Fibroblast of peridontal ligament (primary cell): ENCODE measurements around the gene PLAGL1.
"Not testable (repeated sequence)": the region's sequence is repeated elsewhere in the genome, so short reads cannot be mapped to it uniquely, and the experiment has no call there.

Experiments used
- DNase-seq: peaks from one replicate; pipeline ENCODE4 v3.0.0-alpha.2; 2010; ENCODE audit errors: extremely low read depth

PLAGL1 gene

DNA sequence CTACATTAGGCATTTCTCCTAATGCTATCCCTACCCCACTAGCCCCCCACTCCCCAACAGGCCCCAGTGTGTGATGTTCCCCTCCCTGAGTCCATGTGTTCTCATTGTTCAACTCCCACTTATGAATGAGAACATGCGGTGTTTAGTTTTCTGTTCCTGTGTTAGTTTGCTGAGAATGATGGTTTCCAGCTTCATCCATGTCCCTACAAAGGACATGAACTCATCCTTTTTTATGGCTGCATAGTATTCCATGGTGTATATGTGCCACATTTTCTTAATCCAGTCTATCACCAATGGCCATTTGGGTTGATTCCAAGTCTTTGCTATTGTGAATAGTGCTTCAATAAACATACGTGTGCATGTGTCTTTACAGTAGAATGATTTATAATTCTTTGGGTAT lies 1.6 kb upstream of the PLAGL1 start:
- not testable (repeated sequence) for DNase-seq

DNA sequence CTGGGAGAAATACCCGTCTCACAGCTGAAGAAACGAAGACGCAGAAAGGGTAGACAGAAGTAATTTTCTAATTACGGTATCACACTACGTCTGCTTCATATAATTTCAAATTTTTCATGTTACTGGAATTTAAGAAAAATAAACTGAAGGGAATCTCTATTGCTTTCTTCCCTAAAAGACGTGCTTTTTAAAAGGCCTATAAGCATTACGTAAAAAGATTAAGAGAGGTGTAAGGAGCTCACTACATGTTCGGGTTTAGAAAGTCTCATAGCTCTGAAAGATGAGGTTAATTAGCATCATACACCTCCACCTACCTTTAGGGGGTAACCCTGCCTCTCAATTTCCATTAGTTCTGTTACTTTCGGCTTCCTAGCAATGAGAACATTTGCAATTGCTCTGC lies 787 bp upstream of the PLAGL1 start:
- no peak for DNase-seq

DNA sequence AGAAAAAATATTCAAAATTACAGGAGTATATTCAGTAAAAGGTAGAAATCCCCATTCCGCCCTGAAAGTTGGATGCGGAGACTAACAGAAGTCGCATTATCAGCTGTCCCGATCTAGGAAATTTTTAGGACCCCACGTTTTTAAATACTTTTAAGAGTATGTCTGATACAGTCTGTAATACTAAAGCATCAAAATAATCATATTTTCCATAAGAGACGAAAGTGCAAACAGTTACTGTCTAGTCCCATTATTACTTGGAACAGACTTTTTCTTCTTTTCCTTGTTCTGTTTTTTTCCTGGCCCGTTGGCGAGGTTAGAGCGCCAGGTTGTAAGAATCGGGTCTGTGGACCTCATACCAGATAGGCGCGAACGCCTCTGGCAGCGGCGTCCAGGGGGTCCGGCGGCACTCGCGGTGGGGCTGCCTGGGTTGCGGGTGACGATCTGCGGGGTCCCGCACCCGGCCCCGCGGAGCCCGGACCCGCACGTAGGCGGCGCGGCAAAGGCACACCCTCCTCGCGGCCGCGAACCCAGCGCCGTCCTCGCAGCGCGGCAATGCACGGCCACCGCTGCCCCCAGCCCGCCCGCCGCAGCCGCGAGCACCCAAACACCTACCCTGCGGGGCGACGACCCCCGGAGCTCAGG lies 460 bp downstream of the PLAGL1 start:
- DNase-seq, result peak; percentile 8

GRCh38 chr6:144006736-144007477 lies 1.2 kb downstream of the PLAGL1 start:
- peak; percentile 69 for DNase-seq

DNA sequence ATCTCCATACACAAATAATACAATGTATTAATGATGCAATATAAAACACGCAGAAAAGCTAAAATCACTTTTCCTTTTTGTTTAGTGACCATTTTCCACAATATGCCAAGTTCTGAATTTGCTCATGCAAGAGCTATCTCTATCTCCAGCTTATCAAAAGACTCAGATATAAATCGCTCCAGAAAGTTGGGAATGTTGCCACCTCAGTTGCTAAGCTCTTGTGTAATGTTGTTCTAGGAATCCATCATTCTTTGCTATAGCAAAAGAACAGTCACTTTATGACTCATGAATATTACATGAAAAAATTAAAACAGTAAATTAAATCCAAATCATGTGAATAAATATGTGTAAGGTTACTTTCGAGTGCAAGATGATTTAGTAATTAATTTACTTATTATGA lies 8.7 kb downstream of the PLAGL1 start:
- peak; percentile 74 for DNase-seq

DNA sequence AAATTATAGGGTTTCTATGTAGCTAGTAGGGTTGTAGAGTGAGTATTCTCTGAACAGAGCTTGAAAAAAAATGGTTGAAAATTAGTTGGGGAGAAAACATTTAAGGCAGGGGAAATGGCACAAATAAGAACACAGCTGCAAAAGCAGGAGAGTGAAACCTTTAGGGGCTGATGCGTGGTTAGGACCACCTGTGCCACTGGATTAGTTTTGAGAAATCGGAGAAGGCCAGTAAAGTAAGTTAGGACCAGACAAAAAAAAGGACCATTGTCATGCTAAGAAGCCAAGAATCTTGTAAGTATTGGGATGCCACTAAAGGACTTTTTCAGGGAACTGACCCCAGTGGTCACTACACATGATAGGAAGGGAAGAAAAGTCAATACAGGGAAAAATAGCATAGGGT lies 9.4 kb downstream of the PLAGL1 start:
- no peak for DNase-seq

DNA sequence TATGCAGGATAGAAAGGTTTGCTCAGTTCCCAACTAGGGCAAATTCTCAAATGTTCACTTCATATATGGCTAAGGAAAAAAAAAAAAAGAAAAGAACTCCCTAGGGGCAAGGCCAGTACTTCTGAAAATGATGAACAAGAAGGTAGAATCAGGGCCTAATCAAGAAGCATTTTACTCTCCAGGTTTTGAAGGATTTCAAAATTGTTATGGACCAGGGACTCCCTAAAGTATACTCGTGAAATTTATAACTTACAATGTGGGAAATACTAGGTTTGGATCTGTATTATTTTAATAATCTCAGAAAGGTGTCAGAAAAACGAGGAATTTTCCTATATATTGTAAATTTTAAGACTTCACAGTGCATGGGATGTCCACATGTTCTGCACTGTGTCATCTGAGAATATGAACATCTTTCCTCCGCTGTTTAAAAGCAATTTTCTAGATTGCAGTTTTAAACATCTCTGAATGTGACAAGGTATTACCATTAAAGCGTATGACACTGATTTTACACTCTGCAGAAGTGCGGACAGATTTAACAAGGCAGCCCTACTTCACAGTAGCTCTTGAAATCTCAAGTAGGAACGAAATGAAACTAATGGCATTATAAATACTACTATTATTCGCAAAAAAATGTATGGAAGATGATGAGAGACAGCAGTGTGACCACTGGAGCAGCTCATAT lies 14.0 kb downstream of the PLAGL1 start:
- no peak for DNase-seq

DNA sequence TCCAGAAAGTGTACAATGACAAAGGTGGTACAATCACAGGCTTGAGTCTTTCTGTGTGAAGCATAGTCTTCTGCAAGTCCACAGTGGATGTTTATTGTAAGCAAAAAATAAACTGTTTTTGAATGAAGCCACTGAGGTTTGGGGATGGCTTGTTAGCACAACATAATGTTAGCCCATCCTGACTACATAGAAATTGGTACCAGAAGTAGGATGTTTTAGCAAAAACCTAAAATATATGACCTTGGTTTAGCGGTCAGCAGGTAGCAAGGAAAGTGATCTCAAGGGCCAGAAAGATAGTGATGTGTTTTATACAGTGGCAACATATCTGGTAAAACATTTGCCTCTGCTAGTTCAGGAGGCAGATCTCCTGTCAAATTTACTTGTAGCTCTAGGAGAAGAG lies 15.8 kb downstream of the PLAGL1 start:
- DNase-seq, result no peak

- no peak for DNase-seq
Observed at GRCh38 chr6:143986463-143987065, 21.5 kb downstream of the PLAGL1 start.

DNA sequence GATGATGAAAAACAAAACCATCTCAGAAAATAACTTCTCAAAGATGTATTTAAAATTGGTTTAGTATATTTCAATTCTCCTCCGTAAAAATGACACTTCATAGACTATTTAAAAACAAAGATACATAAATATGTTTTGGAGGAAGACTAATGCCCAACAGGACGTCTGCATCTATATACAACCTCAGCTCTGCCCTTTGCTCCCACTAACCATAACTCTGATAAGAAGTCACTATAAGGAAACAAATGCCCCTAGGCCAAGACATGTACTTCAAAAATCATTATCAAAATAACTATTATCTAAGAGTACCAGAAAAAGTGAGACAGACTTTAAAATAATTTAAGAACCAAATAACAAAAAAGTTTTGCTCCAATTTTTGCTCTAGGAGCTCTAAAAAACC lies 23.4 kb downstream of the PLAGL1 start:
- no peak for DNase-seq

GRCh38 chr6:143982968-143983367 lies 25.1 kb downstream of the PLAGL1 start:
- no peak for DNase-seq

- no peak for DNase-seq
Observed at GRCh38 chr6:143980921-143981320, 27.1 kb downstream of the PLAGL1 start.

- no peak for DNase-seq
Observed at GRCh38 chr6:143976806-143977349, 31.2 kb downstream of the PLAGL1 start.

DNA sequence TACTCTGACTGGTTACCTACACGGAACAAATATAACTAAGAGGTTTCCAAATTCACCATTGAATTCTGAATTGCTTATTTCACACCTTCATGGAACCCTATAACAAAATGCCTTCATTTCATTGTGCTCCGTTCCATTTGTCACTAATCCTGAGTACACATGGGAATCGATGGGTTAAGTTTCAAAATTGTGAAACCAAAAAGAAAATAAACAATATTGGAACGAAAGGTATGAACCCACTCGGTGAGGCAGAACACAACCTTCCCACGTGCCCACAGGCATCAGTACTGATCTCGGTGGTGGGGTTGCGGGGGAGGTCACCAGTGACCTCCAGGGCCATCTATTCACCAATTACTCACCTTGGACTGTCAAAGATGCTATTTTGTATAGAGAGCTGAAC lies 34.0 kb downstream of the PLAGL1 start:
- no peak for DNase-seq

DNA sequence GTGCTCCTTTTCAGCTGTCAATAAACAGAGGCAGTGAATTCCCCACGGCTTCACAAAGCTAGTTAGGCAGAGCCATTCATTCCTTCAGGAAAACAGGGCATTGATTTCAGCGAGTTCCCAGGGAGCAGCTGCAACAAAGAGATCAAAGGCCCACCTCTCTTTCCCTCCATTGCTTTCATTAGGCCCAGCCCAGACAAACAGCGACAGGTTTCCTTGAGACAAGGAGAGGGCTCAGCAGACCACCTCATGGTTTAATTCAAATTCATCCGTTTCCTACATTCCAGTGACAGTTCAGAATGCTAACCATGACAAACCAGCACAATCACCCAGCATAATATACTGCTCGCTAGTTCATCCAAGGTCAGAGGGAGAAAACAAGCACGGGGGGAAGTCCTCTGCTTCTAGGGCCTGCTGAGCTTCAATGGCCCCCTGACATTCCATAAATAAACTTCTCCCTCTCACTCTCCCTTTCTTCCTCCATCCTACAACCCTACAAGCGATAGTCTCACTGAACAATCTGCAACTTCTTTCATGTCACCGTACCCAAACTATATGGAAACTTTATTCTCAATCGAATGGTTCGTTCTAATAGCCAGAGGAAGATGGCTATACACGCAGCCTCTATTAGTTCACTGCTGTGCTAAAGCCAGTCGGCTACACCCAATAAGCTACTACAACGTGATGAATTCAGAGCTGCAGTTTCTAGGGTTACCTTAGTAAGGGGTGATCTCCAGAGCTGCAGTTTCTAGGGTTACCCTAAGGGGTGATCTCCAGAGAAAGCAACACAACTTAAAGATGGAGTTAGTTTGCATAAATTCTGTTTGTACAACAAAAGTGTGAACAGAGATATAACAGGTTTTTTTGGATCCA lies 34.7 kb downstream of the PLAGL1 start:
- no peak for DNase-seq

- DNase-seq, result peak; percentile 58
Observed at GRCh38 chr6:143971482-143972205, 36.4 kb downstream of the PLAGL1 start.

GRCh38 chr6:143970456-143971218 lies 37.4 kb downstream of the PLAGL1 start:
- peak; percentile 83 for DNase-seq

- no peak for DNase-seq
Observed at GRCh38 chr6:143969077-143969476, 39.0 kb downstream of the PLAGL1 start.

- DNase-seq, result peak; percentile 92
Observed at GRCh38 chr6:143967706-143968376, 40.2 kb downstream of the PLAGL1 start.
